Esophagus muscularis mucosa (tissue), 4 donors: ENCODE results near the gene F5.

Source experiments
- CTCF ChIP-seq, 3 experiments: fragments of 200-600 bp in 2 of 3; fragments of 450-650 bp in 1 of 3; sonication (generic) in 2 of 3; IDR thresholded peaks; one replicate each; pipeline ENCODE4 v1.5.1; 2017 to 2019; ENCODE audit warnings: antibody characterized with exemption in 3 of 3, mild to moderate bottlenecking in 2 of 3, moderate library complexity in 1 of 3
- EP300 ChIP-seq: sonication (generic); formaldehyde crosslinking; IDR thresholded peaks from one replicate; pipeline ENCODE4 v1.6.1; 2017; ENCODE audit warnings: antibody characterized with exemption
- POLR2A ChIP-seq: fragments of 450-650 bp; IDR thresholded peaks from one replicate; pipeline ENCODE4 v1.6.1; 2017; ENCODE audit warnings: antibody characterized with exemption, moderate library complexity, mild to moderate bottlenecking, low read depth
- POLR2AphosphoS5 ChIP-seq, 2 donors: sonication (generic); formaldehyde crosslinking; IDR thresholded peaks; one replicate each; pipeline ENCODE4 v1.6.1; 2017; ENCODE audit warnings: antibody characterized with exemption in 2 of 2

GRCh38 chr1:169634877-169635276 lies 48.6 kb upstream of the F5 start:
- TF ChIP-seq CTCF (IDR thresholded peaks at IDR 0.05) (no peak), EP300 (no peak), POLR2A (no peak), POLR2AphosphoS5 (IDR thresholded peaks at IDR 0.05) (no peak)
